Testis (tissue), 2 donors: ENCODE measurements around the gene SHB.
"Not testable (repeated sequence)": the region's sequence is repeated elsewhere in the genome, so short reads cannot be mapped to it uniquely, and the experiment has no call there.

Source experiments
- POLR2A ChIP-seq: fragments of 450-650 bp; IDR thresholded peaks from one replicate; pipeline ENCODE4 v1.6.1; 2017; ENCODE audit warnings: antibody characterized with exemption, mild to moderate bottlenecking, moderate library complexity
- TF ChIP-seq, protein P1 (sequence below), 3 experiments: fragments of 450-650 bp in 2 of 3; fragments of 200-600 bp in 1 of 3; sonication (generic) in 1 of 3; IDR thresholded peaks; one replicate each; pipeline ENCODE4 v1.5.1; 2016 to 2019; ENCODE audit warnings: antibody characterized with exemption in 3 of 3, mild to moderate bottlenecking in 2 of 3, moderate library complexity in 1 of 3

- not testable (repeated sequence) for TF ChIP-seq POLR2A
- TF ChIP-seq, protein P1, sequence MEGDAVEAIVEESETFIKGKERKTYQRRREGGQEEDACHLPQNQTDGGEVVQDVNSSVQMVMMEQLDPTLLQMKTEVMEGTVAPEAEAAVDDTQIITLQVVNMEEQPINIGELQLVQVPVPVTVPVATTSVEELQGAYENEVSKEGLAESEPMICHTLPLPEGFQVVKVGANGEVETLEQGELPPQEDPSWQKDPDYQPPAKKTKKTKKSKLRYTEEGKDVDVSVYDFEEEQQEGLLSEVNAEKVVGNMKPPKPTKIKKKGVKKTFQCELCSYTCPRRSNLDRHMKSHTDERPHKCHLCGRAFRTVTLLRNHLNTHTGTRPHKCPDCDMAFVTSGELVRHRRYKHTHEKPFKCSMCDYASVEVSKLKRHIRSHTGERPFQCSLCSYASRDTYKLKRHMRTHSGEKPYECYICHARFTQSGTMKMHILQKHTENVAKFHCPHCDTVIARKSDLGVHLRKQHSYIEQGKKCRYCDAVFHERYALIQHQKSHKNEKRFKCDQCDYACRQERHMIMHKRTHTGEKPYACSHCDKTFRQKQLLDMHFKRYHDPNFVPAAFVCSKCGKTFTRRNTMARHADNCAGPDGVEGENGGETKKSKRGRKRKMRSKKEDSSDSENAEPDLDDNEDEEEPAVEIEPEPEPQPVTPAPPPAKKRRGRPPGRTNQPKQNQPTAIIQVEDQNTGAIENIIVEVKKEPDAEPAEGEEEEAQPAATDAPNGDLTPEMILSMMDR (IDR thresholded peaks at IDR 0.05) = not testable (repeated sequence)
These were observed 159.2 kb downstream of the SHB start for GRCh38 chr9:37909836-37910235.
